GM12801 (cell line): Measurements from ENCODE around the gene TTLL11.

Source experiments
- TF ChIP-seq, protein P1 (sequence below): IDR thresholded peaks from one replicate; pipeline ENCODE4 v1.5.1; 2011; ENCODE audit warnings: control low read depth; ENCODE audit not compliant: insufficient read length; ENCODE audit errors: extremely low read depth

The TTLL11 gene

DNA sequence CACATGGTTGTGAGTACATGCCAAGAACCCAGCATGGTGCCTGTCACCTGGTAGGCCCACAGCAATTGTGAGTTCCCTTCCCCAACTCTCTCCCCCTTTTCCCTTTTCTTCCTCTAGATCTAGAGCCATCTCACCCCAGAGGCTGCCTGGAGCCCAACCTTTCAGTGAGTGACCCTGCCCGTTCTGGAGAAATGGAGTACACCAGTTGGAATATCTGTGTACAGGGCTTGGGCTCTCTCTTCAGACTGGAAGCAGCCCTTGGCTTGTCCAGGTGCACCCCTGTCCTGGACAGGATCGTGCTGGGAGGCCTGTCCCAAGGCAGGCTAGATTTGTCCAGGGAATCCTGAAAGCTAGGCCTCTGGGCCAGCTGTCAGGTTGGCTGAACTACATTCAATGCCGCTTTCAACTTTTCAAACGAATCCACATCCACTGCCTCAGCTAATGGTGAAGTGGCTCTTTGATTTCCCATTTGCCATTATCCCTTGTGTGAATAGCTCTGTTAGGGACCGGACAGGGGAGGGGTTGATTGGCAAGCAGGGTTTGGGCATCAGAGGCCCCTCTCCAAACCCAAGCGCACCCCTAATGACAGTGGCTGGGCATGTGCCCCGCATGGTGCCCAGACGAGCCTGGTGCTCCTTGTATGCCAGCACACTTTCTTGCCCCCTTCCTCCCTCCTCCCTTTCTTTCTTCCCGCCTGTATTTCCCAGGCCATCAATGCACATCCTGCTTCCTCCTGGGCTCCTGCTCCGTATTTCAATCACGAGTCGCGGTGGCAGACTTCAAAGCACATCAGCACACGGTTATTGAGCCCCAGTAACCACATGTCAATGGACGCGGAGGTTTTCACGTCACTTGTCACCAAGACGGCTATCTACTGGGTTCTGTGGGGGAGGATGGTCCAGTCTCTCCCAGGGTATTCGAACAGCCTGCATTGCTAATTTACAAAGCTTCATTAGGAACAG, 230.5 kb downstream of the TTLL11 start:
- TF ChIP-seq, protein P1, sequence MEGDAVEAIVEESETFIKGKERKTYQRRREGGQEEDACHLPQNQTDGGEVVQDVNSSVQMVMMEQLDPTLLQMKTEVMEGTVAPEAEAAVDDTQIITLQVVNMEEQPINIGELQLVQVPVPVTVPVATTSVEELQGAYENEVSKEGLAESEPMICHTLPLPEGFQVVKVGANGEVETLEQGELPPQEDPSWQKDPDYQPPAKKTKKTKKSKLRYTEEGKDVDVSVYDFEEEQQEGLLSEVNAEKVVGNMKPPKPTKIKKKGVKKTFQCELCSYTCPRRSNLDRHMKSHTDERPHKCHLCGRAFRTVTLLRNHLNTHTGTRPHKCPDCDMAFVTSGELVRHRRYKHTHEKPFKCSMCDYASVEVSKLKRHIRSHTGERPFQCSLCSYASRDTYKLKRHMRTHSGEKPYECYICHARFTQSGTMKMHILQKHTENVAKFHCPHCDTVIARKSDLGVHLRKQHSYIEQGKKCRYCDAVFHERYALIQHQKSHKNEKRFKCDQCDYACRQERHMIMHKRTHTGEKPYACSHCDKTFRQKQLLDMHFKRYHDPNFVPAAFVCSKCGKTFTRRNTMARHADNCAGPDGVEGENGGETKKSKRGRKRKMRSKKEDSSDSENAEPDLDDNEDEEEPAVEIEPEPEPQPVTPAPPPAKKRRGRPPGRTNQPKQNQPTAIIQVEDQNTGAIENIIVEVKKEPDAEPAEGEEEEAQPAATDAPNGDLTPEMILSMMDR, result no peak

DNA sequence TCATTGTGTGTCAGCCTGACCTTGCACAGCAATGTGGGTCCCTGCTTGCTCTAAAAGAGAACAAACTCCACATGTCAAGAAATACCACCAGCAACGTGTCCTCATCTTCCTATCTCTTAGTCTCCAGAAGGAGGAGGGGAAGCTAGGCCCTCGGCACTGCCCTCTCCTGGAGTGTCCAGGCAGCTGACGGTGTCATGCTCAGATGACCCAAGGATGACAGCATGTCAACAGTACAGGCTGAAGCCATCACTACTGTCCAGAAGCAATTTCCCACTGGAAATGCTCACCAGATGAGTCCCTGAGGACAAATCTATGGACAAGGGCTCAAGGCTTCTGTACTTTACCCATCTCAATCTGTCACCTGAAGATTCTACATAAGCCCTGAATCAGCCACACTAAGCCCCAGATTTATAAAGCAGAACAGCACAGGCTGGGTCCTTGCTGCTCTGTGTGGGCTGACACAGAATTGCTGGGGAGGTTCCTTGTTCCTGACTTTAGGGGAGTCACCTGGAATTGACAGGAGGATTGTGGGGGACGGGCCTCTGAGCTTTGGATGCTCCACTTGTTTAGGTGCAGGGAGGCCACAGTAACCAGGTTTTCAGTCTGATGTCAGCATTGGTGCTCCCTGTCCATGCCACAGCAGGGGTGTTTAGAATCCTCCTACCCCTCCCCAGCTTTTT, 231.5 kb downstream of the TTLL11 start:
- TF ChIP-seq, protein P1, result no peak

DNA sequence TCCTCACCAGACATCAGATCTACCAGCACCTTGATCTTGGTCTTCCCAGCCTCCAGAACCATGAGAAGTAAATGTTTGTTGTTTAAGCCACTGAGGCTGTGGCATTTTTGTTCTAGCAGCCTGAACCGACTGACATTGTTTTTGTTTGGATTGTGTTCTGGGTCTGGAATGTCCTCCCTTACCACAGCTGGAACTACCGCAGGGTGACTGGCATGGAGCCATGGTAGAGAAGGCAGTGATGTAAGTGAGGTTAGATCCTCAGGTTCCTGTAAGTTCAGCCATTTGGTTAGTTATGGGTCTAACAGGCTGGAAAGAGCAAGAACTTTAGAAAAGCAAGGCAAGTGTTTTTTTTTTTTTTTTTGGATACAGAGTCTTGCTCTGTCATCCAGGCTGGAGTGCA, 232.4 kb downstream of the TTLL11 start:
- TF ChIP-seq, protein P1, result no peak

GRCh38 chr9:121860213-121860612, 232.9 kb downstream of the TTLL11 start:
- TF ChIP-seq, protein P1, result no peak

DNA sequence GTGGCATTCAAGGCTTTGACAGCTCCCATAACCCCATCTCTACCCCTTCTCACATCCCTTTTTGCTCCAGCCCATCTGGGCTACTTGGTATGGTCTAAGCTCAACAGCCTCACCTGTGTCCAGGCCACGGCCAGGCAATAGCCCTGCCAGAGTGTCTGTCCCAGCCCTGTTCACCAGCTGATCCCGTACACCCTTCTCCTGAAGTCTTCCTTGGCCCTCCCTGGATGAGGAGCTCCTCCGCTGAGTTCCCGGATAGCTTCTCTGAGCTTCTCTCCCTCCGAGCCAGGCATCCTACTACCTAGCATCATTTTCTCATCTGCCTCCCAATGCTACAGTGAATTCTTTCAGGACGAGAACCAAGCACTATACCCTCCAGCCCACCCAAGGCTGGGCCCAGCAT, 233.5 kb downstream of the TTLL11 start:
- TF ChIP-seq, protein P1, result no peak

DNA sequence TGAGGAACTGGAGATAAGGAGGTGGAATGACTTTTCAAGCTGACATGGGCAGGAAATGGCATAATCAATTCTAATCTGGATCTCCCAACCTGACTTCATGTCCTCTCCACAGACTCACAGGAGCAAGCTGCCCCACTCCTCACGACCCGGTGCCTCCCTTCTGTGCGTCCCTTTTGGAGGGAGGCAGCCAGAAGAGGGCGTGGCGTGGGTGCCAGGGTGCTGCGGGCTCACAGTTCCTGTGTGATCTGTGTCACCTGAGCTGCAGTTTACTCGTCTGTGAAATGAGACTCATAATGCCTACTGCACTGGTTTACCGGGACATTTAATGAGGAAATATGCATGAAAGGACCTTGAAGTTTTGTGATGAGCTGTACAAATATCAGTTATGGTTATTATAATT, 234.3 kb downstream of the TTLL11 start:
- TF ChIP-seq, protein P1, result no peak

GRCh38 chr9:121857928-121858327, 235.2 kb downstream of the TTLL11 start:
- TF ChIP-seq, protein P1, result no peak
